ENCODE results near the gene RNF157.
A peak's percentile ranks its signal among the peaks of the same experiment; 100 is the strongest.

Gene RNF157

DNA sequence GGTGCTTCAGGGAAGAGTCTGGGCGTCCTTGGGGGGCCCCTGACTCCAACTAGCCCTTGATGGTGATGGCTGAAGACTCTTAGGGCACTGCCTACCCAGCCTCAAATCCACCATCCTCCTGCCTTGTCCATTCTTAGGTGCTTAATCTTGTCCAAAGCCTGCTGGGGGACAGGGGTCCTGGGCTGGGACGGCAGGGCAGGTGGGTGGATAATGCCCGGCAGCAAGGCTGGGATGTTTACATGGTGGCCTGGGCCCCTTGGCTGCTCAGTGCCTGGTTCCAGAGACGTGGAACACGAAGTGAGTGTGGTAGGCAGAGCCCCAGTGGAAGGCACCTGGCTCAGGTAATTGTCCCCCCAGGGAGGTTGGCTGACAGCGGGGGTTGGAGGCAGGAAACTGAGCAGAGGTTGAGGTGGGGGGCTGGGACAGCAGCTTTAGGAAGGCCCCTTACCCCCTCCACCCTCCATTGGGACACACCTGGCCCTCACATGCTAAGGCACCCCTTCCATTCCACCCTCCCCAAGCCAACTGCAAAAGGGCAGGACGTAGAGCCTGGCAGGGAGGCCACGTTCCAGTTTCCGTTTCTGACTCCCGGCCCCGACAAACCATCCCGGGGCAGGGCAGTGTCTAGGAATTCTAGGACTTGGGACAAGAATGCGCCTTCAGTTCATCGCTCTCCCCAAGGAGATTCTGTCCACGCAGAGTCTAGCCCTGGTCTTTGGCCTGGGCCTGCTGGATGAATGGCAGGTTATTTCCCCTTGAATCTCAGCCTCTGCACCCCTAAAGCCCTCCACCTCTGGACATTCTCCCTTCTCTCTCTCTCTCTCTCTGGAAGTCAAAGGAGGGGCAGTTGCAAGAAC, 101.2 kb downstream of the RNF157 start:
- no peak for DNase-seq

DNA sequence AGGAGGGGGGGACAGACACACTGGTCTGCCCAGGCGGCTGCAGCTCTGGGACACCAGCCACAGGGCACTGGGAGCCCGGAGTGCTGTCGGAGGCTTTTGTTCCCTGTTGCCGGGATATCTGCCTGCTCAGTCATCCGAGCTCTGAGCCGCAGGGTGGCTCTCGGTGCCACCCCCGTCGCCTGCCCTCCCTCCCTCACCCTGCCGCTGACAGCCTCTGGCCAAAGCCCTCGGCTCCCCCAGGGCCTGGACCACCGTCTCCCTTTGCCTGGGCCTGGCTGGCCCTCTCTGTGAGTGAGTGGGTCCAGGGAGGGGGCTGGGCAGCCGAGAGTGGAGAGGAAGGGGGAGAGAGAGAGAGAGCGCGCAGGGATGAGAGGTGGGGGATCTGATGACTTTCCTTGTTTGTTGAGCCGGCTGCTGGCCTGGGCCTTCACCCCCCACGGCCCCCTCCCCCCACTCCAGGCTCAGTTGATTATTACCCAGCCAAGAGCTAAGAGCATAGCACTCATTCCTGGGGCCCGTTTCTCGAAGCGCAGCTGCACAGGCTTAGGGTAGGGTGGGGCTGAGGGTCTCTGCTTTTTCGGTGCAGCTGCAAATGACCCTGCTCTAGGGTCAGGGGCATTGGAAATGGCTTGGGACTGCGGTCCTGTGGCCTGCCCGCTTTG, 101.9 kb downstream of the RNF157 start:
- DNase-seq = no peak

DNA sequence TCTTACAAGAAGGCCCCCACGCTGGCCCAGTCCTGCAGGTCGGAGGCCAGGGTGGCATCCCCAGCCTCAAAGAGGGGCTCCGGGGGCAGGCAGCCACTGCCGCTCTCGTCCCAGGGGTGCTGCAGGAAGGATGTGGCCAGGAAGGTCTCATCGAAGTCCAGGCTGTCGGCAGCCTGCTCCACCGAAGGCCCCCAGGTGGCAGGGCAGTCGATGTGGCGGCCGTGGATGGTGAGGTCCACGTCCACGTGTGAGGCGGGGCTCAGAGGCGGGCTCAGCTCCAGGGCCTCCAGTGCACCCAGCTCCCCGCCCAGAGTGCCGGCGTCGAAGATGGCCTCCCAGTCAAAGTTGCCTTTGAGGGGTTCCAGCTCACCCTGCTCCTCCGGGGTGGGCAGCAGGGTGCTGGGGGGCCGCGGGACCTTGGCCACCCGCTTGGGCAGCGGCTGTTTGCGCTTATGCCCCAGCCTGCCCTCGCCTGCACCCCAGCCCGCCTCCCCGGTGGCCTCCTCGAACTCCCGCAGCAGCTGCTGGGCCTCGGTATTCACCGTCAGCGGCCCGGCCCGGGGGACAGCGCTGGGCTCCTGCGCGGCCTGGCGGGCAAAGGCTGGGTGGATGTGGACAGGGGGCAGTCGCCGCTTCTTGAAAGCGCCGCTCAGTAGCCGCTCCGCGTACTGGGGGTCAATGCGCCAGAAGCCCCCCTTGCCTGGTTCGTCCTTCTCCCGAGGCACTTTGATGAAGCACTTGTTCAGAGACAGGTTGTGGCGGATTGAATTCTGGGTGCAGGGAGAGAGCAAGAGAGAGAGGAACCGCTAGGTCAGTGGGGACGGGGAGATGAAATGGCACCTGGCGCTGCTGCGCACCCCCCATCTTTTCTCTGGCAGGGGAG, 102.7 kb downstream of the RNF157 start:
- no peak for DNase-seq

DNA sequence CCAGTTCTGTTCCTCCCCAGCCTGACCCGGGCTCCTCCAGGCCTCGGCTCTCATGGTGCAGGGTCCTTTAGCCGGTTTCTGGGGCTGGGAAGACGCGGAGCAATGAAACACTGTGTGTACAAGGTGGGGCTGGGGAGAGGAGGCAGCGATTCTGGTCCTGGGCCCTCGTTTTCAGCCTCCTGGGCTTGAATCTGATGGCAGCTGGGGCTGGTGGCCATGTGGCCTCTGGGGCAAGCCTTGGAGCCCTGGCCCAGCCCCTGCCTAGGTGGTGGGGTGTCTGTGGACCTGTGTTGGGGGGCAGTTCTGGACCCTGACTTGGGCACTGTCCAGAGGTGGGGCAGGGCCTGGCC, 103.3 kb downstream of the RNF157 start:
- no peak for DNase-seq

DNA sequence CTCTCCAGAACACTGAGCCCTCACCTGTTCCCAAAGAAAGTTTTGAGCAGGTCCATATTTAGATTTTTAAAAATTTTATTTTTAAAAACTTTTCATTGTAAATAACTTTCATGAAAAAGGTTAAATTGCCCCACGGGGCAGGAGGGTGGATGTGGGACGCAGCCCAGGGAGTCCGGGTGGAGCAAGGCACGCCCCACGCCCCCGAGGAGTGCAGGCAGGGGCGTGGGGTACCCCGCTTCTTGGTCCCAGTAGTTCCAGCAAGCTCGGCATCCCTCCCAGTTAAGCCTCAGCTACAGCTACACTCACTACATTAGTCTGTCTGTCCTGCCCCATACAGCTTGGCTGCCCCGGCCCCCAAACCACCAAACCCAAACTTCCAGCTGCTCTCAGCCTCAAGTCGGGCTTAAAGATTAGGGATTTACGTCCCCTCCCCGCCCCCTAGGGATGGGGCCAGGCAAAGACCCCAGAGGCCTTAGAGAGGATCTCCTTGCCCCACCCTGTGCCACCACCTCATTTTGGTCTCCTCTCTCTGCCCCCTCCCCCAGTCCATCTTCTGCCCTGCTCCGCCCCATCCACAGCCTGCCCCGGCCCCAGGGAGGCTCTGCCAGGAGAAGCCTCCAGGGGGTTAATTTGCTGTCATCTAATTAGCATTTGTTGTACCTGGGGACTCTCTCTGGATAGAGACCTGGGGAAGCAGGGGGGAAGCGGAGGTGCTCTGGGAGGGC, 103.9 kb downstream of the RNF157 start:
- DNase-seq = no peak

DNA sequence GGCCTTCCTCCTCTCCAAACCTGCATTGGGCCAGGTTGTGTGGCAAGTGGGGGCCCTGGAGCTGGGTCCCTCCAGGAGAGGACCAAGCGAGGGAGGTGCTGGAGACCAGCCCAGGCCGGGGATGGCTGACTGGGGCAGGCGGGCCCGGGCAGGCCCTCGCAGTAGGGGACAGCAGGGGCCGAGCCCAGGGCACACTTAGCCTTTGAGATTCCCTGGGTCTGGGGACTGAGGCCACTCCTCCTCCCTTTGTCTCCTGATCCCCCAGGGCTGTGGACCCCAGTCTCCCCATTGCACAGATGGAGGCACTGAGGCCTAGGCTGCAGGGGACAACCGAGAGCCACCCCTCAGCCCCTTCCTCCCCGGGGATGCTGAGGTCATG, 104.5 kb downstream of the RNF157 start:
- no peak for DNase-seq

DNA sequence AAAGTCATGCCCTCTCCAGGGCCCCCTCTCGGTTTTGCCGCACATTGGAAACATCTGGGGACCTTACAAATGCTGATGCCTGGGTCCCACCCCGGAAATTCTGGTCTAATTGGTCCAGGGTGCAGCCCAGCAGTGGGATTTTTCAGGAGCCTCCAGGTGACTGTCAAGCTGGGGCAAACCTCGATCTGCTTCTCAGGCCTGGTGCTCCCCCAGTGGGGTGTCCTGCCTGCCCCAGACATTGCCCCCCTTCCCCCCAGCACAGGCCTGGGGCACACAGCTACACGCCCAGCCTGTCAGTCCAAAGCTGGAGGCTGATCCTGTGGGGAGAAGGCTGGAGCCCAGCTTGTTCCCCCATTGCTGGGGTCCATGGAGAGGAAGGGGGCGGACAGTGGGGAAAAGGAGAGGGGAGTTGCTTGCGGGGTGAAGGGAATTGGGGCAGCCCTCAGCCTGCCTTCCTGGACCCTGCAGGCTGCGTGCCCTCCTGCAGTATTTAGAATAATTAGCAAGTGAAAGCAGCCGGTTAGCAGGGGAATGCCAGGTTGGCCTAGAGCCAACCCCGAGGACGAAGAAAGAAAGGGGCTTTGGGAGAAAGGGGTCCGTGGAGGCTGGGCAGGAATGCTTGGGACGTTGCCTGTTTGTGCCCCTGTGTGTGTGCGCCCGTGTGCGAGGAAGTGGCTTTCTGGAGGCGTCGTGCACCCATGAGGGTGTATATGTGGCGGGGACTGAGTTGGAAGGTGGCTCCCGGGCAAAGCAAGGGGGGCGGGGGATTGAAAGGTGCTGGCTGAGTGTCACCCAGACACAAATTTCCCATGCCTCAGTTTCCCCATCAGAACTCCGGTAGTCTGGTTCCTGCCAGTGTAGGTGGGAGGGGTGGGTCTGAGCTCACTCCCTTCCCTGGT, 105.1 kb downstream of the RNF157 start:
- no peak for DNase-seq

DNA sequence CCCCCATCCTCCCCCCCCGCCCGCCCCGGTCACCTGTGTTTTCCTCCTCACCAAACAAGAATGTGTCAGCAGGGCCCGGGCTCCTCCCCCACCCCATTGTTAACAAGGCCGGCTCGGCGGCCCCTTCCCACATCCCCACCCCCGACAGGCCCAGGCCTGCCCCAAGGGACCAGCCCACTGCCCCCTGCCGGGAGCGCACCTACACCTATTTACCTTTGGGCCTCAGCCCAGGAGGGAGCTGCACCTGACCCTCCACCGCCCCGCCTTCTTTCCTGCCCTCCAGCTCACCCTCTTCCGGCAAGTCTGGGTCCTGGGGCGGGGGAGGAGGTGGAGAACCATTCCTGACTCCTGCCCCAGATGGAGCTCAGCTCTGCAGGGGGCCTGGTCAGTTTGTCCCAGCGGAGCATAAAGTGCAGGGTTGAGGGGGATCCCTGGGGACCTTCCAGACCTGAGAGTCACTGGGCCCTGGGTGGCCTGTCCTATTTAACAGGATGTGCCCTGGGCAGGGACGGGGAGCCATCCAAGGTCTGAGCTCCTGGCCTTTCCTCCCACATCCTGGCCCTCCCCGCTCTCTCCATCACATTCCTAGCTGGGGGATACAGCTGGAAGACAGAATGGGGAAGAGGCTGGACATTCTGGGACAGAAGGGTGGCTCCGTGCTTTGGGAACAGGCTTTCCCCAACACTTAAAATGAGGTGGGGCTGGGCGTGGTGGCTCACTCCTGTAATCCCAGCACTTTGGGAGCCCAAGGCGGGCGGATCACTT, 107.5 kb downstream of the RNF157 start:
- DNase-seq = peak; percentile 29

DNA sequence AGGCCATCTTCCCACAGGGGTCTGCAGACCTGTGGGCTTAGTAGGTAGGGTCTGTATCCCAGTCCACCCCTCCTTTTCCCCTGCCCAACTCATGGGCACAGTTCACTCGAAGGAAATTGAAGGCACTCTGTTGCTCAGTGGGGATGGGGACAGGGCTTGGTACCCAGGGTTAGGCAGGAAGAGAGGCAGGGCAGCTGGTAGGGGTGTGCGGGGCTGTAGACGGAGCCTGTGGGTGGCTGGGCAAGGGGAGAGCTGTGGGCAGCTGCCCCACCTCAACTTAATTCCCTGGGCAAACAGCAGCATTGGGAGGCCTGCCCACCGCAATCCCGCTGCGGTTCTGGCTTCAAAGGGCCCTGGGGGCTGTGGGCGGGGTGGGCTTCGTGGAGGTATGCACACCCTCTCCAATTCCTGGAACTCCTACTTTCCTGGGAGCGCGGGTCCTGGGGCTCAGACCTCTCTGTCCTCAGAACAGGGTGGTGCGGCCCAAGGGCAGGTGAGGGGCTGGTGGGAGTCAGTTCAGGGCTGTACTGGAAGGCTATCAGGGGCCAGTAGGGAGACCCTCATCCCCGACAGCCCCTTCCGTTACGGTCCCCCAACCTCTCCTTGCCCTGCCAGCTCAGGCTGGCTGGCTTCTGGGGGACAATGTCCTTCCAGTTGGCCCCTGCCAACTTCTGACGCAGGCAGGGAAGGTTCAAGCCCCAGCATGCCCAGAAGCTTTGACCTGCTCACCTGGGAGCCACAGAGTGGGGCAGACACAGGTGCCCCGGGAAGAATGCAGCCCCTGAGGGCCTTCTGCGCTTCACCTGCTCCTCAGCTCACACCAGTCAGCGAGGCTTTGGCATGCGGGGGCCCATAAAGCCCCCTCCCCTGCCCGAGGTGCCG, 108.4 kb downstream of the RNF157 start:
- DNase-seq = no peak

DNA sequence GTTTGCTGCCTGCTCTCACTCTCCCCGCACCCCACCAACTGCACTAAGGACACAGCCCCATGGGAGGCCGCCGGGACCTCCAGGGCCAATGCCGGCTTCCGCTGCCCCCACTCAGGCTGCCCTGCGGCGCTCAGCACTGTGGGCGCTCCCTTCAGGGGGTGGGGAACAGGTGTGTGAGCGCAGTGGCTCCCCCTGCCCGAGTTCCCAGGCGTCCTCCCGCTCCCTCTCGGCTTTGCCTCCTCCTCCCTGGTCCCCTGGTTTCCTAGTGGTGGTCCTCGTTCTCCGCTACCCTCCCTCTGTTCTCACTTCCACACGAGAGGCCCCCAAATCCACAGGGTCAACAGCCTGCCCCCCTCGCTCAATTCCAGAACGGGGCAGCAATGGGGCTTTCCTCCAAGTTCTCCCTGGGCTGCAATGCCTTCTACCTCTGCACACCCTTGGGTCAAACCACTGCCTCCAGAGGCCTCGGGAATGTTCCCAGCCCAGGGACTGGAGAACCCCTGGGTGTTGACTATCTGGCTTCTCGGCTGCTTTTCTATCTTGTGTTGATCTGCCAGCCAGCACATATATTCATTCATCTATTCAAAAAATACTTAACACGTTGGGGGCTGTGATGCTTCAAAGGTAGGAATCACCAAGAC, 109.1 kb downstream of the RNF157 start:
- no peak for DNase-seq

DNA sequence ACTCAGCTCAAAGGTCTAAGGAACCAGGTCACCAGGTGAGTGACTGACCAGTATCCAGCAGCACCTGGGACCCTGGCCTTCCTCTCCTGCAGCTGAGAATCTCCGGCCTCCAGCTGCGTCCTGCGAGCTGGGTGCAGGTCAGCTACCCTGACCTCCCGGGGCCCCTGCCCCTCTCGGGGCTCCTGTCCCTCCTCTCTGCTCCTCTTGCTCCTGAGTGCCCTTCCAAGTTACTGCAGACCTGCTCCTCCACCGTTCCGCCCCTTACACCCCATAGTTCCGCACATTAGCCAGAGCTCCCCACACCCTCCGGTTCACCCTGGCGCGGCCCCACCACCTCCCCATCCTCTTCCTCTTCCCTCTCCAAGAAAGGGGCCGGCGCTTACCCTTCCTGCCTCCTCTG, 109.8 kb downstream of the RNF157 start:
- no peak for DNase-seq

DNA sequence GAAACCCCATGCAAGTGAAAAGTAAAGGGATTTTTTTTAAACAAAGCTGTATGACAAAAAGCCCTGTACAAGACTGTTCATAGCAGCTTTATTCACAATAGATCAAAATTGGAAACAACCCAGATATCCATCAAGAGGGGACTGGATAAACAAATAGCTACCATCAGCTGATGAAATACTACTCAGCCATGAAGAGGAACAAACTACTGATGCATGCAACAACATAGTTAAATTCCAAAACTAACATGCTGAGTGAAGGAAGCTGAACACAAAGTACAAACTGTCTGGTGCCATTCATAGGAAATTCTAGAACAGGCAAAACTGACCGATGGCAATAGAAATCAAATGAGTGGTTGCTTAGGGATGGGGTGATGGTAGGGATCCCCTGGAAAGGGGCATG, 114.4 kb downstream of the RNF157 start:
- no peak for DNase-seq

DNA sequence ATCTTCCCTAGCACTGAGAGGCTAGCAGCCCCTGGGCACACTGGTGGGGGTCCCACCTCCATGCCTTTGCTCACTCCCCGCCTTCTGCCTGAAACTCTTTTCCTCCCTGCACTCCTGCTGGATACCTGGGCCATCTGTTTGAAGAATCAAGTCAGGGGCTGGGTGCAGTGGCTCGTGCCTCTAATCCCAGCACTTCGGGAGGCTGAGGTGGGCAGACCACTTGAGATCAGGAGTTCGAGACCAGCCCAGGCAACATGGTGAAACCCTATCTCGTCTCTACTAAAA, 115.0 kb downstream of the RNF157 start:
- DNase-seq = no peak

DNA sequence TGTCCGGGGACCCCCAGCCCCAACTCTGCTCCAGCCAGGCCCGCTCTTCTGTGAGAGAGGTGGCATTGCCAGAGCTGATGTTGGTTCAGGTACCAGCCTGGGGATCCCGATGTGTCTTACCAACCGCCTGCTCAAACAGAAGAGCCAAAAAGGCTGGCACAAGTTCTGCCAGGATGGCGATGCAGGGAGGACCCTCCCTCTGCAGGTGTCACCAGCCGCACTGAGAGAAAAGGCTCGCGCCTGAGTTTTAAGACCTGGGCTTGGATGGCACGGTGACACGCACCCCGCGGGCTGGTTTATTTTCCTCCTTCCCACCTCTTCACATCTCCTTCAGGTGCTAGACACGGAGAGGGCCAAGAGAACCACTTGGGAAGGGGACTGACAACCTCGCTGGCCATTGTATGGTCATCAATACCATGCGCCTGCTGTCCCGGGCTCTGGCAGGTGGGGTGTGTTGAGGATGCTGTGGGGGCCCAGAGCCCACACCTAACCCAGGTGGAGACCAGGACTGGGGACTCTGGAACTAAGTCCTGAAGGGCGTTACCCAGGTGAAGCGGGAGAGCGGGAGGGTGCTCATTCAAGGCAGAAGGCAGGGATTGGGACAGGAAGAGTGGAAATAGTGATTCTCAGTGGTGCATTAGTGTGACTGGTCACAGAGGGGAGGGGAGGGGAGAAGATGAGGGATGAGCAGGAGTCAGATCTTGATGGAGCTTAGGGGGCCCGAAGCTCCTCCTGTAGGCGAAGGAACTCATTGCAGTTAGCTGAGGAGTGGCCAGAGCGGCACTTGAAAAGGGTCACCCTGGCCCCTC, 115.5 kb downstream of the RNF157 start:
- DNase-seq = no peak

DNA sequence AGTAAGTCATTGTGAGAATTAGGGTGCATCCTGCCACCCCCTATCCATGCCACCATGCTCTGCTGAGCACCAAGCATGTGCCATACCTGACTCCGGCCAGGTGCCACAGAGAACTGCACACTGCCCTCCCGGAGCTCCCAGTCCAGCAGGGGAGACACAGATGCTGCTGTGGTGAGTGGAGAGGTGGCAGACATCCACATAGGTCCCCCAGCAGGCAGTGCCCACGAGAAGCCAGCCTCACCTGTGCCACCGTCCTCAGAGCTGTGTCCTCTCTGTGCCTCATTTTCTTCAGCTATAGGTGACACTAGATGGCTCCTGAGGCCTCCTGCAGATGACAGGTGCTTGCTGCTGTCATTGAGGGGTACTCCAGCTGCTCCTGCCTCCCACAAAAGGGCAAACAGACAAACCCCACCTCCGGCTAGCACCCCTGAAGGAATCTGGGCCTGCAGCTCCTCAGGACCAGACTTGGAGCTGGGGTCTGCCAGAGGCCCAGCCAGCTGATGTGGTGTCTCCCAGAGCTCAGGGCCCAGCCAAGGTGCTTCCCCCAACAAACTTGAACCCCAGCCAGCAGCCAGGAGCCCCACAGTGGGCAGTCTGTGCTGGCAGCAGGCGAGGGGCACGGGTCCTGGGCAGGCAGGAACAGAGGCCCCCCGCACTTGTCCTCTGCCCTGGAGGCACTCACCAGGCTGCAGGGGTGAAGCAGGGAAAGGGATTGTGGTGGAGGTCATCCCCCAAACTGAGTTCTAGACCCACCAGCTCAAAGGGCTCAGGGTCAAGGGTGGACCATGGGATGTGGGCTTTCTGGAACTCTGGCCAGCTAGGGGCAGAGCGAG, 116.3 kb downstream of the RNF157 start:
- DNase-seq = no peak

DNA sequence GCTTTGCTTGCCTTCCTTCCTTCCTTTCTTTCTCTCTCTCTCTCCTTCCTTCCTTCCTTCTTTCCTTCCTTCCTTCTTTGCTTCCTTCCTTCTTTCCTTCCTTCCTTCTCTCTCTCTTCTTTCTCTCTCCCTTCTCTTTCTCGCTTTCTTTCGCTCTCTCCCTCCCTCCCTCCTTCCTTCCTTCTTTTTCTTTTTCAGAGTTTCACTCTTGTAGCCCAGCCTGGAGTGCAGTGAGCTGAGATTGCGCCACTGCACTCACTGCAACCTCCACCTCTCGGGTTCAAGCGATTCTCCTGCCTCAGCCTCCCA, 117.1 kb downstream of the RNF157 start:
- DNase-seq = no peak

DNA sequence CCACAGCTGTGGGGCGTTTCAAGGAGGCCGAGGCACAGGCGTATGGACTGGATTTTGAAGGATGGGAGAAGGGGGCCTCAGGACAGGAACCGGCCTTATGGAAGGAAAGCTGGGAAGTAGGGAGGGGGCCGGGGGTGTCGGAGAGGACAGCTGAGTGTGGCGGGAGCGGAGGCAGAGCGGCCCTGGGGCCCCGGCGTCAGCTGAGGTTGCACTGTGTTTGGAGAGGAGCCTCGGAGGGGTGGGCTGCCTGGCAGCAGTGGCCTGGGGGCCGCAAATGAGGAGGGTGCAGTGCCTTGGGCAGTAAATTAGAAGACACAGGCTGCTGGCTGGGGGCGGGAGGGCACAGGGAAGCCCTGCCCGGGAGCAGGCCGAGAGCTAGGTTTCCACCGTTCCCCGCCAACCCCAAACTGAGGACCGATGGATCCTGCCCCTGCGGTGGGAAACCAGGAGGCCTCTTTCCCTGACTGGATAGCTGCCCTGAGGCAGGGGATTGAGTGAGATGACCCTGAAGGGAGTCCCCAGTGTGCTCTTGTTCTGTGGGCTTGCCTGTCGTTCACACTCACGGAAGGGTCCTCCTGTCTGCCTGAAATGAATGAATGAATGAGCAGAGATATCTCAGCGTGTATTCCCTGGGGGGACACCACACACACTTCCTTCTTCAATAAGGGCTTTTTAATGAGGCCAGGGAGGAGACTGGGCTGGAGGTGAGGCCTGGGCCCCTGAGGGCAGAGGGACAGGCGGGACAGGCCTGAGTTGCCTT, 117.7 kb downstream of the RNF157 start:
- no peak for DNase-seq

Measured in NCI-H2029 treated with DMSO at 0.1 percent for 48 hours (cell line).